NCI-H2081 (cell line): ENCODE measurements around the gene NOS1AP.

Source experiments
- DNase-seq, 2 experiments: peaks; one replicate each; lab custom pipeline; 2025; lab: John Stamatoyannopoulos, UW

The NOS1AP gene

GRCh38 chr1:162138112-162138511 lies 68.6 kb downstream of the NOS1AP start:
- no peak for DNase-seq

DNA sequence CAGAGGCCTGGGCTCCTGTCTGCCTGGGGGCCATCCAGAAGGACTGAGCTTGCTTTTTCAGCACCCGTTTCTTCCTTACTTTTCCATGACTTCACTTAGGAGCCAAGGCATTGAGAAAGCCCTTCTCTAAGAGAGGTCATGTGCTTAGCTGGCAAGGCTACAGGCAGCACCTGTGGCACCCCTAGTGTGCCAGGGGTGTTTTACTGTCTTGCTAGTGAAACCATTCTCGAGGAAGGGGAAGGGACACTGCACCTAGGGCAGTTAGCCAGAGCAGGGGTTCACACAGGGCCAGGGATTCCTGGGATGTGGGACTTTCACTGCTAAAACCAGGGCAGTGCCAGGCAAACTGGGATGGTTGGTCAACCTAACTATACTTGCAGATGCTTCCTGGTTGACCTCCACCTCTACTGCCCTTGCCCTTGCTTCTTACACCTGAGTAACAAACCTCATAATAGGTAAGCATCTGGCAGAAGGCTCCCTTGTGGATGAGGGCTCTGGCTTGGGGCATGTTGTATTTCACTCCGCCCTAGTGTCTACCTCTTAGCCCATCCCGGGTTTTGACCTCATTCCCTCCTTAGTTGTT lies 69.2 kb downstream of the NOS1AP start:
- DNase-seq: no peak

- DNase-seq: no peak
Measured at GRCh38 chr1:162139211-162139610, 69.7 kb downstream of the NOS1AP start.

DNA sequence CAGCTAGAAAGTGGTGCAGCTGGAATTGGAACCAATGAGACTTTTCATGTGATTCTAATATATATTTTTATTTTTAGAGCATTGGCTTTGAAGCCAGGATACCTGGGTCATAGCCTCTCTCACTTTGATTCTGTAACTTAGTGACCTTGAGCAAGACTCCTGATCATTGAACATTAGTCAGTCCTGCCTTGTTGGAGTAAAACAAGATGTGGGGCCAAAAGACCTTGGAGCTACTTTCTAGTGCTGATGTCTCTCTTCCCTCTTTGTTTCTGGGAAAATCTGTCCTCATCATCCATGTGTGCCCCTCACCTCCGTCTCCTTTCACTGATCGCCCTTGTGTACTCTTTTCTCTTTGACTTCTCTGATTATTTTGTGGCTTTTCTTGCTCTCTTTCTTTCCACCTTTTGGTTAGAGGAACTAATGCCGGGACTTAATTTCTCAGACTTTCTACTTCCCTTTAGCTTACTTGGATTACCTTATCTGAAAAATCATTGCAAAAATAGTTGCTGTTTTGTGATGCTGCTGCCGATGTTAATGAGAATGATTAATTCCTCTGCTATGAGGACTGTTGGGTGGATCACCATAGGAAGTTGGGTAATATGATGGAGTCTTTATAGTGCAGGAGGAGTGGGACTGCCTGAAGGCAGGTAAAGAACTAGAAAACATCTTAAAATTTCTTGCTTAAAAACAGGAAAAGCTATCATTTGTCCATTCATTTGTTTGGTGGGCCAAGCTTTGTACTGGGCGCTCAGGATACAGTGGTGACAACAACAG lies 72.0 kb downstream of the NOS1AP start:
- no peak for DNase-seq

- no peak for DNase-seq
Measured at GRCh38 chr1:162142968-162143367, 73.5 kb downstream of the NOS1AP start.

- no peak for DNase-seq
Measured at GRCh38 chr1:162144268-162144667, 74.8 kb downstream of the NOS1AP start.

- peak; percentile 16 to 57 for DNase-seq
Measured at GRCh38 chr1:162144853-162145252, 75.4 kb downstream of the NOS1AP start.

DNA sequence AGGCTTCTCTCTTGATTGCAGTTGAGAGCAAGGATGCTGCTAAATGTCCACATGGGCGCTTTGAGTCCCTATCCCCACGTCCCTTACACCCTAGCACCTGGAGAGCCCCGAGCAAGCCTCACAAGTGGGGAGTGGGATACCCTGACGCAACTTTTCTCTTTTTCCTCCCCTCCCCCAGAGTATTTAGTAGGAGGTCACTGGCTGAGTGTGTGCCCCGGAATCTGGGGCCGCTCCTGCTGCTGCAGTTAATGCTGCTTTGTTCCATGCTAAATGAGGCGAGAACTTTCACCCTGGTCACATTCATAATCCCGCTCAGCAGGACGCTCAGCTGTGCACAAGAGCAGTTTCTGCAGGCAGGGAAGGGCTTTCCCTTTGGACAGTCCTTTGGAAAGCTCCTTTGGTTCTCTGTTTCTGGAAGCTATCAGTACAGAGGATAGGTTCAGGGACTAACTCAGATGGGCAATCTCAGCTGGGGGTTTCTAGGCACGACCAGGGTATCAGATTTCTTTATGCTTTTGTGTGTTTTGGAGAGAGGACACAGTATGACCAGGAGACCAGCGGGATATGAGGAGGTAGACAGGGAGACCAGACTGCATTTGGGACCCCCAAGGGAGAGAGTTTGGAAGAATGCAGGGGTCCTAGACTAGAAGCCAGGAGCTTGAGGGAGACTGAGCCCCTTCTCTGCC lies 75.9 kb downstream of the NOS1AP start:
- peak; percentile 68 to 80 for DNase-seq

DNA sequence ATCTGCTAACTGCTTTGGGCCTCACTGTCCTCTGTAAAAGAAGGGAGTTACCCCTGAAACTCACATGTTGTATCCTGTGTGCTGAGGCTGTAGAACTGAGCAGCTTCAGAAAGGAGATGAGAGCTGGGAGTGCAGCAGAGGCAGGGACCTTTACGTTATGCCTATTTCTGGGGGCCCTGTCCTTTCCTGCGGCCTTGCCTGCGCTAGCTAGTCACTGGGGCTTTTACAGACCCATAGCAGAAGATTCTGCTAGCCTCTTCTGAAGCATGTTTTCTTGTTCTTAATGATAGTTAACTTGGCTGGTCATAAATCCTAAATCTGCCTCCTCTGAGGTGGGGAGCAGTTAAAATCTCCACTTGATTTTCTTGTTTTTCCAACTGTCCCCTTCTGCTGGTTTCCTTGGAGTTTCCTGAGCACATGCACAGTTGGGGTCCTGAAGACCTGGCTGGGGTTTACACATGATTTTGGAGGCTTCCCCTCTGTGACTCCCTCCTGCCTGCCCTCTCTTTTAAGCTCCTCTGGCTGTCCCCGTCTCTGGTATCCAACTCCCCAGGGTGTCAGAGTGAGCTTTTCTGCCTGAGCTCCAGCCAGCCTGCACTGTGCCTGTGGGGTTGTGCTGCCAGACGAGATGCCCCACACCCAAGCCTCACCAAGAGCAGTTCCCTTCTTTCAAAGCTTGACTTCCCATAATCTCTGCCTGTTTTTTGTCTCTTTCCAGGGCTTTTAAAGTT lies 76.6 kb downstream of the NOS1AP start:
- DNase-seq: peak in 1 of 2 experiments; percentile 42

GRCh38 chr1:162147760-162148159 lies 78.3 kb downstream of the NOS1AP start:
- no peak for DNase-seq

DNA sequence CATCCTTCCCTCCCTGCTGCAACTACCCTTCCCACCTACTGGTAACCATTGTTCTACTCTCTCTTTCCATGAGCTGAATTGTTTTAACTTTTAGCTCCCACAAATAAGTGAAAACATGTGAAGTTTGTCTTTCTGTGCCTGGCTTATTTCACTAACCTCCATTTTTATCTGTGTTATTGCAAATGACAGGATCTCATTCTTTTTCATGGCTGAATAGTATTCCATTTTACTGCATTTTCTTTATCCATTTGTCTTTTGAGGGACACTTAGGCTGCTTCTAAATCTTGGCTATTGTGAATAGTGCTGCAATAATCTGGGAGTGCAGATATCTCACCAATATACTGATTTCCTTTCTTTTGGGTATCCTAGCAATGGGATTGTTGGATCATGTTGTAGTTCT lies 80.6 kb downstream of the NOS1AP start:
- no peak for DNase-seq

DNA sequence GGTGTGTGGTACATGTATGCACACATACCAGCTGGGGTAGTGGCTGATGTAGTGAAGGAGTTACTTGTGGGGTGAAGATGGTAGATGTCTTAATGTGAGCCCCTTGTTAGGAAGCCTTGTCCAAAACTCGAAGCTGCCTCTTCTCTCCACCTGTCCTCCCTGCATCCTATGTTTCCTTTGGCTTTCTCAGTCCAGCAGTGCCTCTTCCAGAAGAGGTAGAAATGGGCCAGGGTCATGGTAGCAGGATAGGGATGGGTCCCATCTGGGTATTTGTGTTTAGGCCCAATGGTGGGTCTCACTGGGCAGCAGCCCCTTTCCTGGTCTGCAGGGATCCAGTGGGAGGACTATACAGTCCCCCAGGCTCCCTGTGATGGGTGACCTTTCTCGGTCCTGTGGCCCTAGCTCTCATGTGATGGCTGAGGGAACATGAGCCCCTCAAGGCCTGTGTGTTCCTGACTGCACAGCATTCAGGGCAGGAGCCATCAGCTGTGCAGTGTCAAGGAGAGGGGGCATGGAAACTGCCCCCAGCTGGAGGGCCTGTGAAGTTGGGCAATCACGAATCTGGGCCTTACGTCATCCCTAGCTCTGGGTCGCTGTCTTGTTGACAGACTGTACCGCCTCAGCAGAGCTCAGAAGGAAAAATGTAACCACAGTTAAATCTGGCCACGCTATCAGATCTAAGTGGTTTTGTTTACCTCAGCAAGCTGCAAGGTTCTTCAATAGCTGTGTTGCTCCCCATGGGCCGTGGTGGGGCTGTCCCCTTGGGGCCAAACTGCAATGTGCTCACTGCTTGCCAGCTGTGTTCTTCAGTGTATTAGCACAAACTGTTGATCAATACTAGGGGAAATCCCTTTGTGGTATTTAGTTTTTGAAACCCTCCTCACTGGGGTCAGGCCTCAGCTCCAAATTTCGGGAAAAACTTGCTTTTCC lies 82.7 kb downstream of the NOS1AP start:
- no peak for DNase-seq

GRCh38 chr1:162153374-162153773 lies 83.9 kb downstream of the NOS1AP start:
- DNase-seq: no peak

DNA sequence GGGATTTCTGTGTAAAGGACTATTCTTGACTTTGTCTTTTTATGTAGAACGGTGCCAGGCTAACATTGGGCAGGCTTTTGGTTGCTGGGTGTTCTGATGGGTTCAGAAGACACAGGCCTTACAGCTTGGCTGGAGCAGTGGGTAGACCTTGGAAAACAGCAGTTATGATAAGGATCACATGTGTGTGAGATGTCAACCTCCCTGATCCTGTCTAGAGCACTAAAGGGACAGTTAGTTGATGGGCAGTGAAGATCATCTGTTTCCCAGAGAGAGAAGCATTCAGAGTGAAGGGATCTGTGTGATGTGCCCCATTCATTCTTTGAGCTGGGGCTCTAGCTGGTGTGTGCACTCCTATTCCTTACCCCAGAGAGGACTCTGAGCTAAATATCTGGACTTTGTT lies 88.0 kb downstream of the NOS1AP start:
- no peak for DNase-seq

DNA sequence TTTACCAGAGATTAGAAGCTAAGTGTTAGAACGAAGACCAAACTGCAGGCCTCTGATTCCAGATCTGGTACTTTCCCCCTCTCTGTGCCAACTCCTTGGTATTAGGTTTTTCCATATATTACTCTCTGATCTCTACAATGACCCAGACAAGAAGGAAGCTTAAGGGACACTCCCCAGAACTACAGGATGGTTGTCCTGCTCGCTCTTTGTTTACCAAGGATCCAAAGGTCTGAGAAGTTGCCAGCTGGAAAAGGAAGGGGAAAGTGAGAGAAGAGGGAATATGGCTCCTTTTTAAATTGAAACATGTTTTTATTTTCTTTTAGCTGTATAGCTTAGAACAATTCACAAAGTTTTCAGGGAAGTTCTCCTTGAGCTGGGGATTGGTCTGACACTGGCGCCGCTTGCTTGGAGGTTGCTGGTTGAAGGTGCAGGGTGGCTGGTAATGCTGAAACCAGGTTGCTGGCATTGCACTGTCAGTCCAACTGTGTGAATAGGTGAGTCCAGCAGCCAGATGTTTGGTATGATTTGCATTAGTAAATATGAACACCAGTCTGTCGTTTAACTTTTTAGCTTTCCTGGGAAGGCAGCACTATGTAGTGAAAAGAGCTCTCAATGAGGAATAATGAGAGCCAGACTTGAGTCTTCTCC lies 89.3 kb downstream of the NOS1AP start:
- DNase-seq: no peak

DNA sequence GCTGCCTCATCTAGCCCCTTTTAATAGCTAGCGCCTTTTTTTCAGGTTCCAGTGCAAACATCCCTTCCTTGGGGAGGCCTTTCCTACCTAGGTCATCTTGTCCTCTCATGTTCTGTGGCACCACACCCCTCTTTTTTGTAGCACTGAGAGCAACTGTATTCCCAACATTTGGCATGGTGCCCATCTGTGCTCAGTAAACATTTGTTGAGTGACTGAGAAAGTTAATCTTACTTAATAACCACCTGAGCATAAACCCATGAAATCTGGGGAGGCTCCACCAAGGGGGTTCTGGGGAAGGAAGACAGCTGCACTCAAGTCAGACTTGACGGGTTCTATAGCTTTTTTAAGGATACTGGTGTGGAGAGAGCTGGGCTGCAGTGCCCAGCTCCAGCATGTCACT lies 90.0 kb downstream of the NOS1AP start:
- DNase-seq: peak; percentile 49 to 82

DNA sequence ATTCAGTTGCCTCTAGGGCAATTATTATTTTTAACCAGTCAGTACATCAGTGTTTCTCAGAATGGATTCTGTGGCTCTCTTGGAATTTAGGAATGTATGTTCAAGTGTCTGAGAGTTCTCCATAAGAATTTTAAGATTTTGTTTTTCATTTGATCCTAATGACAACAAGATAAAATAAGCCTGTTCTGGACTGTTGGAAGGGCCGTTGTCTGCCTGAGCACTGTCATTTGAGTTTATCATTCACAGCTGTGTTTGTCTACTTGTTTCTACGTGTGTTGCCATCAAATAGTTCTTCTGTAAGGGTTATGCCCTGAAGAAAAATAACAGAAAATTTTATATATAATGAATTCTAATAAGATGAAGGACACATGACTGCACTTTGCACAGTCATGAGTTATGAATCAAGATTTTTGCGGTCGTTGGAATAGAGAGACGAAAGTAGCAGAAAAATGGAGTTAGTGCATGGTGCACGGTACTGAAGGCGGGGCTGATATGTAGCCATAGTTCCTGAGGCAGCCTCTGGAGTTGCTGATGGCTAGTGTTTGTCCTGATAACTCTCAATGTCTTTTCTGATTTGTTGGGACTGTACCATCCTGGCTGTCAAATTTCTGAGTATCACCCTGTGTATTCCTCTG lies 92.5 kb downstream of the NOS1AP start:
- no peak for DNase-seq

- DNase-seq: peak; percentile 58 to 79
Measured at GRCh38 chr1:162165528-162165927, 96.0 kb downstream of the NOS1AP start.

GRCh38 chr1:162166917-162167615 lies 97.6 kb downstream of the NOS1AP start:
- peak; percentile 86 to 96 for DNase-seq

GRCh38 chr1:162168261-162168660 lies 98.8 kb downstream of the NOS1AP start:
- DNase-seq: peak in 1 of 2 experiments; percentile 72
